Right lobe of liver (tissue), 4 donors: ENCODE measurements around the gene MUC5B.

Experiments
- CTCF ChIP-seq, 4 donors: fragments of 200-600 bp in 3 of 4; fragments of 450-650 bp in 1 of 4; IDR thresholded peaks; one replicate each; pipeline versions ENCODE4 v1.5.1 to v1.8.0; 2016 to 2022; ENCODE audit warnings: antibody characterized with exemption in 4 of 4, mild to moderate bottlenecking in 2 of 4
- POLR2A ChIP-seq: fragments of 450-650 bp; IDR thresholded peaks from one replicate; pipeline ENCODE4 v1.6.1; 2017; ENCODE audit warnings: antibody characterized with exemption, mild to moderate bottlenecking
- donor health status: DM: no; HTN: no; CAD: no.
- donor health status: DM: no; HTN: no; CAD: no.
- donor health status: DM: no; HTN: yes; CAD: no.

GRCh38 chr11:1208144-1208393 lies 14.8 kb upstream of the MUC5B start:
- TF ChIP-seq POLR2A (no peak), CTCF (IDR thresholded peaks at IDR 0.05) (no peak)
